Measurements from ENCODE around the gene DOHH.

Gene DOHH

DNA sequence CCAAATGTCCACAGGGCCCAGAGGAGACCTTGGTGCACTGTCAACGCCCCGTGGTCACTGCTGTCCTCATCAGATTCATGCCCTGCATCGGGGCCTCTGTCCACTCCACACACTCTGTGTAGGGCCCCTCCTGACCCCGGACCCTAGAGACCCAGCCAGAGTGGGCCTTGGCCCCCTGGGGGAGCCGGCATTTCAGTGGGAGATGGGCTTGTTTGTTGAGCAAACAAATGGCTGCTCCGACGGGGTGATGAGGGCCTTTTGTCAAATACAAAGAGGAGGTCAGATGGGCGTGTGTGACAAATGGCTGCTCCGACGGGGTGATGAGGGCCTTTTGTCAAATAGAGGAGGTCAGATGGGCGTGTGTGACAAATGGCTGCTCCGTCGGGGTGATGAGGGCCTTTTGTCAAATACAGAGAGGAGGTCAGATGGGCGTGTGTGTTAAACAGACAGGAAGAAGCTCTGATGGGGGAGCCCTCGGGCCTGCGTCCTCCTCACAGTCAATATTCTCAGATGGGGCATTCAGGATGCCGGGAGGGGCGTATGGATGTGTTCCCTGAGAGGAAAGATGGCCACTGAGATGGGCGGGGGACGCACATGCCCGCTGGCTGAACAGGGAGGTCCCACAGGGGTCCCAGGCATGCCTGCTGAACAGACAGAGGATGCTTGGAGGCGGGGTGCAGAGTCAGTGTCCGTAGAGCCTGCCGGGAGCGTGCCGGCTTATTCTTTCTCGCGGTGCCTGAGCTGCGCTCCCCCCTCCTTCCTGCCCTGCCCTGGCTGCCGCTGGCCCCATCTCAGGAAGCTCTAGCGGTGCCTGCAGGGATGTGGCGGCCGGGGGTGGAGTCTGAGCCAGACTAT is 56.4 kb downstream of the DOHH start:
- H2BK15ac ChIP-seq (ENCODE audit: low read depth, poor library complexity, severe bottlenecking) = peak overlapping the region; percentile 33
- WGBS = 23% methylated on average over 33 of the region's 33 CpGs

DNA sequence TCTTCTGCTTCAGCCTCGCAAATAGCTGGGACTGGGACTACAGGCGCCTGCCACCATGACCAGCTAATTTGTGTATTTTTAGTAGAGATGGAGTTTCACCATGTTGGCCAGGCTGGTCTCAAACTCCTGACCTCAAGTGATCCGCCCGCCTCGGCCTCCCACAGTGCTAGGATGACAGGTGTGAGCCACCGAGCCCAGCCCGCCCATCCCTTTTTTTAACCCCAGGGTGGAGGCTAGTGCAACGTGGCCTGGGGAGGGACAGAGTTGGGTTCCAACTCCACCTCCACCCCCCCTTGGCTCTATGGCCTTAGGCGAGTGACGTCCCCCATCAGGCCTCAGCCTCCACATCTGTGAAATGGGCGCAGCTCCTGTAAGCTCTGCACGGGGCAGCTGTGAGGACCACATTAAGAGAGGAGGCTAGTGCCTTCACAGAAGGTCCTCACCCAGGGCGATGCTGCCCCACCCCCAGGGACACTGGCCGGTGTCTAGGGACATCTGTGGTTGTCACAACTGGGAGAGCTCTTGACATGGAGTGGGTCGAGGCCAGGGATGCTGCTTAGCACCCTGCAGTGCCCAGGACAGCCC is 57.9 kb downstream of the DOHH start:
- no peak overlapping the region for H3K18ac ChIP-seq (ENCODE audit: low read depth in 1 of 2, low read length in 2 of 2)
- DNase-seq = no peak

More for the DNA sequence above, 56.4 kb downstream of the DOHH start:
- Histone ChIP-seq H3K27me3 (ENCODE audit: control insufficient read depth in 1 of 2, insufficient read depth in 1 of 2, low read length in 2 of 2) (no peaks in the 10 kb centered on the region), H3K4ac (ENCODE audit: low read depth in 1 of 2, low read length in 2 of 2) (peak overlapping the region; percentile 19 to 37), H3K4me3 (ENCODE audit: insufficient read depth in 1 of 2, low read depth in 1 of 2, low read length in 2 of 2) (no peak overlapping the region), H4K8ac (ENCODE audit: low read length) (peak overlapping the region; percentile 1), H2AFZ (ENCODE audit: low read depth, low read length) (no peak overlapping the region), H4K91ac (ENCODE audit: low read length) (peak overlapping the region; percentile 70), H3K4me1 (ENCODE audit: control insufficient read depth, insufficient read depth, low read depth, low read length) (peaks cover 20% of the 10 kb centered on the region), H2AK5ac (ENCODE audit: low read length, severe bottlenecking) (no peak overlapping the region), H3K4me2 (ENCODE audit: low read length, poor library complexity, severe bottlenecking) (peak overlapping the region; percentile 29), H3K9ac (ENCODE audit: low read length) (no peak overlapping the region), H2BK12ac (ENCODE audit: low read length in 2 of 2) (peak overlapping the region in 1 of 2 experiments; percentile 24), H3K14ac (ENCODE audit: low read length in 2 of 2) (no peak overlapping the region), H2BK5ac (ENCODE audit: low read depth, low read length, poor library complexity, severe bottlenecking) (no peak overlapping the region), H3K9me3 (ENCODE audit: control insufficient read depth, low read length) (no peaks in the 10 kb centered on the region), H3K27ac (ENCODE audit: low read length, poor library complexity, severe bottlenecking) (no peak overlapping the region), H2BK120ac (ENCODE audit: low read depth, low read length) (no peak overlapping the region), H3K79me1 (replicated peaks; ENCODE audit: low read length, poor library complexity, severe bottlenecking) (peaks cover 51% of the 10 kb centered on the region), H3K23ac (ENCODE audit: low read length in 2 of 2) (no peak overlapping the region), H3K36me3 (ENCODE audit: control insufficient read depth in 1 of 2, insufficient read depth in 2 of 2, low read depth in 1 of 2, low read length in 2 of 2) (peaks cover 66 to 71% of the 10 kb centered on the region in 2 experiments), H3K18ac (ENCODE audit: low read depth in 1 of 2, low read length in 2 of 2) (peak overlapping the region in 1 of 2 experiments; percentile 54)
- peak; percentile 75 for DNase-seq

DNA sequence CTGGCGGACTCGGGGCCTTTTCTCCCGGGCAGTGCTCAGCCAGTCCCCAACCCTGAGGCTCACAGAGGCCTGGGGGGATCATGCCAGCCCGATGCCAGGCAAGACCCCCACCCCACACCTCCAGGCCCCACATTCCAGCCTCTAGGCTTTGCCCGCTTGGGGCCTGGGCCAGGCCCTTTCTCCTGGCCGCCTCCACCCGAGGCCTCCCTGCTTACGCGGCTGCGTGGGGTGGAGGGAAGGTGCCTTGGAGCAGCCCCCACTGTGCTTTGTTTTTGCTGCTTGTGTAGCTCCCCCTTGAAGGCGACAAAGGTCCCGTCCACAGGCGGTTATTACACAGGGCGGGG is 58.5 kb downstream of the DOHH start:
- H3K23ac ChIP-seq (ENCODE audit: low read length in 2 of 2) = no peak overlapping the region
- no peak for DNase-seq
- H3K4me2 ChIP-seq (ENCODE audit: low read length, poor library complexity, severe bottlenecking) = no peak overlapping the region
- no peak overlapping the region for H3K18ac ChIP-seq (ENCODE audit: low read depth in 1 of 2, low read length in 2 of 2)
- H3K9me3 ChIP-seq (ENCODE audit: control insufficient read depth, low read length) = no peaks in the 10 kb centered on the region
- H3K9ac ChIP-seq (ENCODE audit: low read length) = no peak overlapping the region
- no peak overlapping the region for H2BK15ac ChIP-seq (ENCODE audit: low read depth, poor library complexity, severe bottlenecking)
- H3K4ac ChIP-seq (ENCODE audit: low read depth in 1 of 2, low read length in 2 of 2) = peak overlapping the region in 1 of 2 experiments; percentile 59
- H3K14ac ChIP-seq (ENCODE audit: low read length in 2 of 2) = no peak overlapping the region
- H3K79me1 ChIP-seq (replicated peaks; ENCODE audit: low read length, poor library complexity, severe bottlenecking) = peaks cover 46% of the 10 kb centered on the region
- 73% methylated on average over 14 of the region's 14 CpGs for WGBS
- H3K4me1 ChIP-seq (ENCODE audit: control insufficient read depth, insufficient read depth, low read depth, low read length) = peaks cover 20% of the 10 kb centered on the region
- H2BK5ac ChIP-seq (ENCODE audit: low read depth, low read length, poor library complexity, severe bottlenecking) = no peak overlapping the region
- no peak overlapping the region for H2AFZ ChIP-seq (ENCODE audit: low read depth, low read length)
- peaks cover 64 to 69% of the 10 kb centered on the region in 2 experiments for H3K36me3 ChIP-seq (ENCODE audit: control insufficient read depth in 1 of 2, insufficient read depth in 2 of 2, low read depth in 1 of 2, low read length in 2 of 2)
- peak overlapping the region in 1 of 2 experiments; percentile 7 for H3K4me3 ChIP-seq (ENCODE audit: insufficient read depth in 1 of 2, low read depth in 1 of 2, low read length in 2 of 2)
- peak overlapping the region in 1 of 2 experiments; percentile 2 for H2BK12ac ChIP-seq (ENCODE audit: low read length in 2 of 2)
- no peak overlapping the region for H3K27ac ChIP-seq (ENCODE audit: low read length, poor library complexity, severe bottlenecking)
- no peak overlapping the region for H4K8ac ChIP-seq (ENCODE audit: low read length)
- no peak overlapping the region for H2BK120ac ChIP-seq (ENCODE audit: low read depth, low read length)
- no peak overlapping the region for H4K91ac ChIP-seq (ENCODE audit: low read length)
- no peak overlapping the region for H2AK5ac ChIP-seq (ENCODE audit: low read length, severe bottlenecking)
- H3K27me3 ChIP-seq (ENCODE audit: control insufficient read depth in 1 of 2, insufficient read depth in 1 of 2, low read length in 2 of 2) = no peaks in the 10 kb centered on the region

More for the DNA sequence above, 57.9 kb downstream of the DOHH start:
- no peak overlapping the region for H3K9ac ChIP-seq (ENCODE audit: low read length)
- H3K4ac ChIP-seq (ENCODE audit: low read depth in 1 of 2, low read length in 2 of 2) = no peak overlapping the region
- H2BK5ac ChIP-seq (ENCODE audit: low read depth, low read length, poor library complexity, severe bottlenecking) = no peak overlapping the region
- H3K4me2 ChIP-seq (ENCODE audit: low read length, poor library complexity, severe bottlenecking) = no peak overlapping the region
- peaks cover 66 to 70% of the 10 kb centered on the region in 2 experiments for H3K36me3 ChIP-seq (ENCODE audit: control insufficient read depth in 1 of 2, insufficient read depth in 2 of 2, low read depth in 1 of 2, low read length in 2 of 2)
- no peak overlapping the region for H2AFZ ChIP-seq (ENCODE audit: low read depth, low read length)
- no peaks in the 10 kb centered on the region for H3K27me3 ChIP-seq (ENCODE audit: control insufficient read depth in 1 of 2, insufficient read depth in 1 of 2, low read length in 2 of 2)
- no peak overlapping the region for H3K27ac ChIP-seq (ENCODE audit: low read length, poor library complexity, severe bottlenecking)
- H3K4me3 ChIP-seq (ENCODE audit: insufficient read depth in 1 of 2, low read depth in 1 of 2, low read length in 2 of 2) = no peak overlapping the region
- H2BK120ac ChIP-seq (ENCODE audit: low read depth, low read length) = no peak overlapping the region
- 97% methylated on average over 15 of the region's 15 CpGs for WGBS
- no peak overlapping the region for H3K14ac ChIP-seq (ENCODE audit: low read length in 2 of 2)
- no peak overlapping the region for H2BK15ac ChIP-seq (ENCODE audit: low read depth, poor library complexity, severe bottlenecking)
- H4K91ac ChIP-seq (ENCODE audit: low read length) = no peak overlapping the region
- peak overlapping the region in 1 of 2 experiments; percentile 69 for H2BK12ac ChIP-seq (ENCODE audit: low read length in 2 of 2)
- H3K4me1 ChIP-seq (ENCODE audit: control insufficient read depth, insufficient read depth, low read depth, low read length) = peaks cover 20% of the 10 kb centered on the region
- H4K8ac ChIP-seq (ENCODE audit: low read length) = no peak overlapping the region
- no peak overlapping the region for H3K23ac ChIP-seq (ENCODE audit: low read length in 2 of 2)
- peaks cover 47% of the 10 kb centered on the region for H3K79me1 ChIP-seq (replicated peaks; ENCODE audit: low read length, poor library complexity, severe bottlenecking)
- H3K9me3 ChIP-seq (ENCODE audit: control insufficient read depth, low read length) = no peaks in the 10 kb centered on the region
- H2AK5ac ChIP-seq (ENCODE audit: low read length, severe bottlenecking) = no peak overlapping the region

Measured in mesenchymal stem cell (in vitro differentiated cells and primary cell).